ENCODE data around the gene TIMM23B.
"Not testable (repeated sequence)": the region's sequence is repeated elsewhere in the genome, so short reads cannot be mapped to it uniquely, and the experiment has no call there.

DNA sequence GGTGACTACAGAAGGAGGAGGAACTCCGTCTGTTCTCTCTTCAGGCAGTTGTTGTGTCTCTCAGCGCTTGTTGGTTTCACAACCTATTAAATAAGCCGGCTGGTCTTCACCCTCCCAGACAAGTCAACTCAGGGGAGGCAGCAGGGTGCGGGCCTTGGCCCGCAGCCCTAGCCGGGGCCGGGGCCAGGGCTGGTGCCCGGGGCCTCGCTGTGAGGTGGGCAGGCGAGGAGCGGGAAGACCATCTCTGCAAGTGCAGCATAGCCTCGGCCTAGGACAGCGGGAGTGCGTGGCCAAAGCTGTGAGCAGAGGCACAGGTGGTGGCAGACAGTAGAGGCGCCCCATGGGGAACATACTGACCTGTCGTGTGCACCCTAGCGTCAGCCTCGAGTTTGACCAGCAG, 46.5 kb downstream of the TIMM23B start, which contains the start of gene AGAP6:
- not testable (repeated sequence) for TF ChIP-seq ZNF274 (IDR thresholded peaks at IDR 0.05; ENCODE audit: low read depth, low read length); YY1 (IDR thresholded peaks at IDR 0.05; ENCODE audit: insufficient read depth, insufficient read length)

Measured in NT2/D1 (cell line).